ENCODE data around the gene TXNDC15.
"Not testable (repeated sequence)": the region's sequence is repeated elsewhere in the genome, so short reads cannot be mapped to it uniquely, and the experiment has no call there.

TXNDC15 gene

GRCh38 chr5:134877159-134877558 is 3.0 kb downstream of the TXNDC15 start:
- FAIRE-seq (no peak), DNase-seq (ENCODE audit: low spot score) (no peak)

DNA sequence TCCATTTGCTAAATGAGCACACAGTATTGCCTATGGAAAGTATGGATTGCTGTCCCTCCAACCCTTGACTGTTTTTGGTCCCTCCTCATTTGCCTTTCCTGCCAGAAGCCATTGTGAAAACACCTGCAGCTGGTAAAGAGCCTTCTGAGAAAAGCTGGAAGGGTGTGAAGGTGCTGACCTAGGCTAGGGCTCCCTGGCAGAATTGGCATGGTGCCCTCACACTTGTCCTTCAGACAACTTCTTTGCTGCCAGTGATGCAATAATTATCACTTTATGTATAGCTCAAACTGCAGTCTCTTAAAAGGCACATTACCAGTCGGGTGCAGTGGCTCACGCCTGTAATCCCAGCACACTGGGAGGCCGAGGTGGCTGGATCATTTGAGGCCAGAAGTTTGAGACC is 4.2 kb downstream of the TXNDC15 start:
- FAIRE-seq (no peak), DNase-seq (ENCODE audit: low spot score) (no peak)

- DNase-seq (ENCODE audit: low spot score) (no peak), FAIRE-seq (no peak)
These were observed 5.3 kb downstream of the TXNDC15 start for GRCh38 chr5:134879456-134879855.

DNA sequence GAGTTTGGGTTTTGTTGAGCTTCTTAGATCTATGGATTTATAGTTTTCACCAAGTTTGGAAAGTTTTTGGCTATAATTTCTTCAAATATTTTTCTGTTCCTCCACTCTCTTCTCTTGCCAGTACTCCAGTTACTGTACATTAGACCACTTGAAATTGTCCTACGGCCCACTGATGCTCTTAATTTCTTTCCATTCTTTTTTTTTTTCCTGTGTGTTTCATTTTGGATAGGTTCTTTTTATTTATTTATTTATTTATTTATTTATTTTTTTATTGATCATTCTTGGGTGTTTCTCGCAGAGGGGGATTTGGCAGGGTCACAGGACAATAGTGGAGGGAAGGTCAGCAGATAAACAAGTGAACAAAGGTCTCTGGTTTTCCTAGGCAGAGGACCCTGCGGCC is 6.8 kb downstream of the TXNDC15 start:
- not testable (repeated sequence) for DNase-seq (ENCODE audit: low spot score); FAIRE-seq

GRCh38 chr5:134881711-134882110 is 7.5 kb downstream of the TXNDC15 start:
- not testable (repeated sequence) for FAIRE-seq; DNase-seq (ENCODE audit: low spot score)

GRCh38 chr5:134887593-134888159 is 13.5 kb downstream of the TXNDC15 start:
- DNase-seq (ENCODE audit: low spot score), result no peak
- no peak for FAIRE-seq

GRCh38 chr5:134889335-134889734 is 15.2 kb downstream of the TXNDC15 start:
- no peak for FAIRE-seq
- DNase-seq (ENCODE audit: low spot score), result no peak

GRCh38 chr5:134891473-134891872 is 17.3 kb downstream of the TXNDC15 start:
- FAIRE-seq (no peak), DNase-seq (ENCODE audit: low spot score) (no peak)

GRCh38 chr5:134892282-134892681 is 18.1 kb downstream of the TXNDC15 start:
- no peak for DNase-seq (ENCODE audit: low spot score)
- no peak for FAIRE-seq

GRCh38 chr5:134892926-134893325 is 18.8 kb downstream of the TXNDC15 start:
- DNase-seq (ENCODE audit: low spot score) (no peak), FAIRE-seq (no peak)

GRCh38 chr5:134893748-134894505 is 19.8 kb downstream of the TXNDC15 start:
- DNase-seq (ENCODE audit: low spot score) (no peak), FAIRE-seq (no peak)

- FAIRE-seq (no peak), DNase-seq (ENCODE audit: low spot score) (no peak)
These were observed 28.1 kb downstream of the TXNDC15 start for GRCh38 chr5:134902071-134902801.

- FAIRE-seq, result no peak
These were observed 30.6 kb downstream of the TXNDC15 start, which contains the start of gene PCBD2 for GRCh38 chr5:134904610-134905245. PCBD2 (plus strand) TSS chr5:134905131; CDS start chr5:134905140, 9 bp downstream.

GRCh38 chr5:134905246-134905996 is 31.2 kb downstream of the TXNDC15 start:
- FAIRE-seq, result no peak
- DNase-seq (ENCODE audit: low spot score), result peak; percentile 36

More at GRCh38 chr5:134904610-134905245, 30.6 kb downstream of the TXNDC15 start, which contains the start of gene PCBD2:
- peak; percentile 90 for DNase-seq (ENCODE audit: low spot score)

- no peak for FAIRE-seq
These were observed 32.6 kb downstream of the TXNDC15 start for GRCh38 chr5:134906811-134907210.

GRCh38 chr5:134910752-134911151 is 36.6 kb downstream of the TXNDC15 start:
- DNase-seq (ENCODE audit: low spot score); FAIRE-seq: not testable (repeated sequence)

More at GRCh38 chr5:134906811-134907210, 32.6 kb downstream of the TXNDC15 start:
- DNase-seq (ENCODE audit: low spot score), result no peak

GRCh38 chr5:134911285-134912206 is 37.4 kb downstream of the TXNDC15 start:
- no peak for DNase-seq (ENCODE audit: low spot score)
- no peak for FAIRE-seq

DNA sequence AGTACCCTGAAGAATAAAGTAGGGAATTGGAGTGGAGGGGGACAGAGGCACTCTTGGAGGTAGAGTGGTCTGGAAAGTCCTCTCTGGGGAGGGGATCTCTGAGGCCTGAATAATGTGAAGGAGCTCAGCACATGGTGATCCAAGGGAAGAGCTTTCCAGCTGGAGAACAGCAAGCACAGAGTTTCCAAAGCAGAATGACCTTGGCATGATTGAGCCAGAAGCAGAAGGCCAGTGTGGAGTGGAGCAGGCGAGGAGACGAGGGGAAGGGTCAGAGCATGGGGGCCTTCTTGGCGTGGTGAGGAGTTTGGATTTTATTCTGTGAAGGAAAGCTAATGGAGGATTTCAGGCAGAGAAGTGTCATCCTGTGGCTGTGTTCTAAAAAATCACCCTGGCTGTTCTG is 39.1 kb downstream of the TXNDC15 start:
- DNase-seq (ENCODE audit: low spot score) (no peak), FAIRE-seq (no peak)

GRCh38 chr5:134913795-134914194 is 39.6 kb downstream of the TXNDC15 start:
- DNase-seq (ENCODE audit: low spot score) (no peak), FAIRE-seq (no peak)
